COLO668 (cell line): ENCODE data around the gene HYI.
"Not testable (repeated sequence)": the region's sequence is repeated elsewhere in the genome, so short reads cannot be mapped to it uniquely, and the experiment has no call there.

Source experiments
- DNase-seq: peaks from one replicate; lab custom pipeline; 2025; ENCODE audit not compliant: unreplicated experiment; lab: John Stamatoyannopoulos, UW

The HYI gene

GRCh38 chr1:43465505-43466067, 11.9 kb upstream of the HYI start:
- DNase-seq = no peak

GRCh38 chr1:43464681-43465504, 11.2 kb upstream of the HYI start:
- no peak for DNase-seq

GRCh38 chr1:43463479-43463878, 9.7 kb upstream of the HYI start:
- no peak for DNase-seq

GRCh38 chr1:43460988-43461693, 7.4 kb upstream of the HYI start:
- DNase-seq = no peak

- not testable (repeated sequence) for DNase-seq
Observed at GRCh38 chr1:43458379-43458778, 4.6 kb upstream of the HYI start.

- no peak for DNase-seq
Observed at GRCh38 chr1:43455213-43455889, 1.6 kb upstream of the HYI start.

GRCh38 chr1:43454270-43455011, 710 bp upstream of the HYI start:
- peak; percentile 88 for DNase-seq

- peak; percentile 77 for DNase-seq
Observed at GRCh38 chr1:43452789-43453441, 816 bp downstream of the HYI start.

GRCh38 chr1:43451701-43452532, 1.8 kb downstream of the HYI start:
- no peak for DNase-seq

GRCh38 chr1:43451157-43451591, 2.6 kb downstream of the HYI start:
- DNase-seq = no peak

- no peak for DNase-seq
Observed at GRCh38 chr1:43450251-43450941, 3.3 kb downstream of the HYI start.

- no peak for DNase-seq
Observed at GRCh38 chr1:43449708-43450069, 4.0 kb downstream of the HYI start.

GRCh38 chr1:43448955-43449707, 4.6 kb downstream of the HYI start:
- no peak for DNase-seq

- no peak for DNase-seq
Observed at GRCh38 chr1:43447891-43448708, 5.6 kb downstream of the HYI start.

GRCh38 chr1:43446881-43447835, 6.6 kb downstream of the HYI start:
- no peak for DNase-seq

GRCh38 chr1:43446388-43446740, 7.4 kb downstream of the HYI start:
- DNase-seq = no peak
